Transverse colon (tissue), 4 donors: Measurements from ENCODE around the gene DLAT. TPM values are rescaled to one million over a fixed set of nuclear protein-coding genes. Genes with fewer than 3 reads are reported as not detected.

Experiments
- DNase-seq: peaks from one replicate; pipeline ENCODE4 v3.0.0-alpha.2; 2019
- H3K27ac ChIP-seq, 4 donors: fragments of 200-600 bp; sonication (generic); 2 replicates each; pipeline ENCODE4 v1.5.1; 2016 to 2018; ENCODE audit warnings: inconsistent platforms in 4 of 4
- H3K27me3 ChIP-seq: fragments of 200-600 bp; sonication (generic); 2 replicates; pipeline ENCODE4 v1.5.1; 2017; ENCODE audit warnings: inconsistent platforms
- H3K36me3 ChIP-seq, 4 donors: fragments of 200-600 bp; sonication (generic); 2 replicates each; pipeline ENCODE4 v1.5.1; 2017 to 2019; ENCODE audit warnings: inconsistent platforms in 4 of 4
- H3K4me1 ChIP-seq, 4 donors: fragments of 200-600 bp; sonication (generic); 2 replicates each; pipeline ENCODE4 v1.5.1; 2017 to 2020; ENCODE audit warnings: inconsistent platforms in 4 of 4
- H3K4me3 ChIP-seq, 4 donors: fragments of 200-600 bp; sonication (generic); 1 replicate in 1 of 4; 2 replicates in 3 of 4; pipeline versions ENCODE4 v1.5.1 to v1.6.1; 2017 to 2019; ENCODE audit warnings: inconsistent platforms in 4 of 4
- H3K9me3 ChIP-seq, 2 donors: fragments of 200-600 bp; sonication (generic); 2 replicates each; pipeline ENCODE4 v1.5.1; 2017 to 2019; ENCODE audit warnings: inconsistent platforms in 2 of 2
- CTCF ChIP-seq, 5 experiments: fragments of 200-600 bp in 3 of 5; fragments of 450-650 bp in 2 of 5; sonication (generic) in 3 of 5; IDR thresholded peaks; 1 replicate in 2 of 5; 2 replicates in 3 of 5; pipeline ENCODE4 v1.5.1; 2016 to 2017; ENCODE audit warnings: antibody characterized with exemption in 5 of 5, inconsistent platforms in 3 of 5, mild to moderate bottlenecking in 2 of 5, moderate library complexity in 1 of 5
- EP300 ChIP-seq: sonication (generic); formaldehyde crosslinking; IDR thresholded peaks from one replicate; pipeline ENCODE4 v1.6.1; 2017; ENCODE audit warnings: antibody characterized with exemption, low read depth
- POLR2A ChIP-seq: fragments of 450-650 bp; IDR thresholded peaks from one replicate; pipeline ENCODE4 v1.6.1; 2016; ENCODE audit warnings: antibody characterized with exemption, mild to moderate bottlenecking, moderate library complexity
- POLR2AphosphoS5 ChIP-seq, 3 donors: sonication (generic); formaldehyde crosslinking; IDR thresholded peaks; one replicate each; pipeline ENCODE4 v1.6.1; 2016; ENCODE audit warnings: antibody characterized with exemption in 3 of 3
- WGBS, 2 donors: methylation state at CpG; one replicate each; pipeline ENCODE4 v1.1.5; 2018; ENCODE audit warnings: low coverage in 1 of 2; 5-methylcytosine and 5-hydroxymethylcytosine counted together
- in situ Hi-C, 4 donors: fragments of 200-750 bp; cut with MboI; loops; one replicate each; pipeline versions ENCODE4 v1.15.0 to v1.15.1; 2017; ENCODE audit warnings: low sequenced_read_pairs in 3 of 4, low pct_ligation_motif_present in 1 of 4, low pct_unique_long_range_greater_than_20kb in 1 of 4
- intact Hi-C: fragments of 100-400 bp; cut with DNase I; formaldehyde crosslinking; loops from one replicate; pipeline ENCODE4 v1.15.1; 2023; ENCODE audit warnings: low total_unique reads
- total RNA-seq, 4 donors: library from RNA; depleted of rRNA; stranded (reverse); fragments of >200 nt; gene quantifications; one replicate each; pipeline ENCODE4 v1.1.0, GENCODE V29; 2016

DLAT gene
- total RNA-seq, 4 donors from 2014 or later: 20.2 to 40.3 (median 23.8) TPM

GRCh38 chr11:112096194-112096593, 71.0 kb downstream of the DLAT start:
- Histone ChIP-seq H3K27me3 (no peaks in the 10 kb centered on the region), H3K36me3 (peaks cover 0 to 47% (median 23%) of the 10 kb centered on the region in 4 donors), H3K4me3 (no peak overlapping the region), H3K9me3 (no peaks in the 10 kb centered on the region), H3K4me1 (no peaks in the 10 kb centered on the region), H3K27ac (no peak overlapping the region)
- intact Hi-C loops: no loop called here
- in situ Hi-C loops: loop anchor here in 1 of 4 donors (25.0 kb wide), 1 partner anchor 484 kb away; the partner anchor contains the start of gene SIK2
- DNase-seq: no peak
- TF ChIP-seq CTCF (IDR thresholded peaks at IDR 0.05) (no peak), POLR2AphosphoS5 (IDR thresholded peaks at IDR 0.05) (no peak)

GRCh38 chr11:112097734-112098528, 72.7 kb downstream of the DLAT start:
- in situ Hi-C loops: loop anchor here in 1 of 4 donors (25.0 kb wide), 1 partner anchor 486 kb away; the partner anchor contains the start of gene SIK2
- WGBS, 2 donors: 91 to 97% methylated on average over 7 to 11 of the region's 11 CpGs
- peaks cover 0 to 30% (median 14%) of the 10 kb centered on the region in 4 donors for H3K36me3 ChIP-seq
- H3K4me1 ChIP-seq: no peaks in the 10 kb centered on the region
- no peaks in the 10 kb centered on the region for H3K27me3 ChIP-seq
- intact Hi-C loops: no loop called here
- H3K27ac ChIP-seq: no peak overlapping the region
- no peaks in the 10 kb centered on the region for H3K9me3 ChIP-seq
- no peak overlapping the region for H3K4me3 ChIP-seq
- DNase-seq: no peak
- no peak for TF ChIP-seq POLR2A
- TF ChIP-seq CTCF (IDR thresholded peaks at IDR 0.05): no peak
- no peak for TF ChIP-seq POLR2AphosphoS5 (IDR thresholded peaks at IDR 0.05)
- no peak for TF ChIP-seq EP300

GRCh38 chr11:112100462-112100861, 75.3 kb downstream of the DLAT start:
- H3K27me3 ChIP-seq: no peaks in the 10 kb centered on the region
- DNase-seq: no peak
- no peaks in the 10 kb centered on the region for H3K9me3 ChIP-seq
- H3K4me1 ChIP-seq: no peaks in the 10 kb centered on the region
- TF ChIP-seq POLR2AphosphoS5 (IDR thresholded peaks at IDR 0.05): no peak
- no peak for TF ChIP-seq POLR2A
- TF ChIP-seq CTCF (IDR thresholded peaks at IDR 0.05): no peak
- no peak for TF ChIP-seq EP300
- intact Hi-C loops: no loop called here
- no peak overlapping the region for H3K4me3 ChIP-seq
- 54 to 67% methylated on average over 1 to 2 of the region's 2 CpGs for WGBS, 2 donors
- H3K27ac ChIP-seq: no peak overlapping the region
- in situ Hi-C loops: loop anchor here in 1 of 4 donors (25.0 kb wide), 1 partner anchor 187 kb away; no protein-coding TSS in a partner anchor
- peaks cover 0 to 8% (median 3%) of the 10 kb centered on the region in 4 donors for H3K36me3 ChIP-seq

GRCh38 chr11:112103446-112103845, 78.2 kb downstream of the DLAT start:
- in situ Hi-C loops (loop anchor here in 1 of 4 donors (25.0 kb wide), 1 partner anchor 184 kb away; no protein-coding TSS in a partner anchor), intact Hi-C loops (no loop called here)
- Histone ChIP-seq H3K27me3 (no peaks in the 10 kb centered on the region), H3K4me1 (no peaks in the 10 kb centered on the region), H3K27ac (no peak overlapping the region), H3K9me3 (no peaks in the 10 kb centered on the region), H3K4me3 (no peak overlapping the region), H3K36me3 (no peaks in the 10 kb centered on the region)
- no peak for DNase-seq
- TF ChIP-seq POLR2AphosphoS5 (IDR thresholded peaks at IDR 0.05): no peak
- no peak for TF ChIP-seq POLR2A
- no peak for TF ChIP-seq EP300
- TF ChIP-seq CTCF (IDR thresholded peaks at IDR 0.05): no peak
- WGBS, 2 donors: 85 to 92% methylated on average over 2 to 6 of the region's 6 CpGs
